Right forelimb (tissue), 1 donor: ENCODE data around the gene ARL4D.
"Not testable (repeated sequence)": the region's sequence is repeated elsewhere in the genome, so short reads cannot be mapped to it uniquely, and the experiment has no call there.

ENCODE experiments used
- DNase-seq: peaks from one replicate; pipeline ENCODE4 v3.0.0-alpha.2; 2018

Gene ARL4D

GRCh38 chr17:43398724-43399595 lies at the start of gene ARL4D:
Gene ARL4D, plus strand, starts transcription at chr17:43398993. Its CDS starts 740 bp downstream, at chr17:43399733.
- peak; percentile 90 for DNase-seq

- no peak for DNase-seq
These were observed 49.7 kb upstream of the ARL4D start for GRCh38 chr17:43349142-43349541.

- no peak for DNase-seq
These were observed 47.9 kb upstream of the ARL4D start for GRCh38 chr17:43350888-43351361.

DNA sequence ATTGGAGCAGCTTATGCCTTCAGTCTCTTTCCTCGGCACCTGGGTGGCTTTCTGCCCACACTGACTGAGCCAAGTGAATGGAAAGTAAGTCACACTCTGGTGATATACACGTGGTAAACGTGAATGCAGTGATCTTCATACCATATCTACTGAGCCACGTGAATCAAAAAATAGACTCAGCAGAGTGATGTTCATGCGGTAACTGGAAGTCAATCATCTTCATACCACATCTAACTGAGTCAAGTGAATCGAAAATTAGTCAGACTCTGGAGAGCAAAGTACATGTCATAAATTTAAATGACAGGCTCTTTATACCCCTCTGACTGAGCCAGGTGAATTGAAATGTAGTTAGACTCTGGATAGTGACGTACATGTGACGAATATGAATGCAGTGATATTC lies 47.1 kb upstream of the ARL4D start:
- DNase-seq = no peak

DNA sequence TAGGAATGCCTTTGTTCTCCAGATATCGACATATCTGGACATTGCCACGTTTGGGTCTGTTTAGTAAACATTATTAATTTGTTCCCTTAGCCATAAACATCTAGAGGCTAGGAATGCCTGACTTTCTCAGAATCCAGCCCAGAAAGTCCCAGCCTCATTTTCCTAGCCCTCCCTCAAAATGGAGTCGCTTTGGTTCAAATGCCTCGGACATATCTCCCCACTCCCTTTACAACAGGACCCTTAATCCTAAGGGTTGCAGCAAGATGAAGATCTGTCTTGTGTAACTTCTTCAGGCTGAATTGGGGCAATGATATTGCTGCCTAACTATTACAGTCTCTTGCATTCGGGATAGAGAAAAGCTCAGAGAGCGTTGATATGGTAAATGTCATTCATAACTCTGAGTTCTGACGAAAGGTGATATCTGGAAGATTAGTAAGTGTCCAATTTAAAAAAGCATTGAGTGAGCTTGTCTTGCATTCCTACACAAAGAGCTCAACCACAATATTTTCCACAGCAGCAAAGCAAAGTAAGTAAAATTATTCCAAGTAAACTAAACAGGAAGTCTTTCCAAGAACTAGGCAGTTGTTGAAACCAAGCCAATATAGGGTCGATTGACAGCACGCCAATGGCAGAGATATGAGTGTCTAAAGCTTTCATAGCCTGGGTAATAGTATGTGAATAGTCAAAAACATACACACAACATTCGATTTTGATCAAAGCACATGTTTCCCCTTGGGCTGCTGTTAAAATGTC lies 46.0 kb upstream of the ARL4D start:
- no peak for DNase-seq

- no peak for DNase-seq
These were observed 45.4 kb upstream of the ARL4D start for GRCh38 chr17:43353393-43353792.

GRCh38 chr17:43354371-43354770 lies 44.4 kb upstream of the ARL4D start:
- DNase-seq = no peak

- DNase-seq = no peak
These were observed 42.3 kb upstream of the ARL4D start for GRCh38 chr17:43356450-43356849.

DNA sequence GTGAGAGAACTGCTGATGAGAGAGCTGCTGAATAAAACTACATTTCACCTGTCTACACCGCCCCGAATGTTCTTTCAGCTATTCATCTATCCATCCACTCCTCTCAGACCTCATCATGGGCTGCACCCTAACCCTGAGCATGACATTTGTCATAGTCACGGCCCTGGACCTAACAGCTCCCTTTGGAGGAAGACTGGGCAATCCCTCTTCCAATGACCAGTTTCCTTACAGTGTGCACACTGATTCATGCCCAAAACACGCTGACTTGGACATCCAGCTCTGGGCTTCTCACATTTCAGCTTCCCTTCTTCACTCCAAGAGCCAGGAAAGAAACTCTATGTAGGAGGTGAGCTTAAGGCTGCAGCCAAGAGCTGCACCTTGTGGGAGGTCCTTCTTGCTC lies 41.8 kb upstream of the ARL4D start:
- peak; percentile 60 for DNase-seq

DNA sequence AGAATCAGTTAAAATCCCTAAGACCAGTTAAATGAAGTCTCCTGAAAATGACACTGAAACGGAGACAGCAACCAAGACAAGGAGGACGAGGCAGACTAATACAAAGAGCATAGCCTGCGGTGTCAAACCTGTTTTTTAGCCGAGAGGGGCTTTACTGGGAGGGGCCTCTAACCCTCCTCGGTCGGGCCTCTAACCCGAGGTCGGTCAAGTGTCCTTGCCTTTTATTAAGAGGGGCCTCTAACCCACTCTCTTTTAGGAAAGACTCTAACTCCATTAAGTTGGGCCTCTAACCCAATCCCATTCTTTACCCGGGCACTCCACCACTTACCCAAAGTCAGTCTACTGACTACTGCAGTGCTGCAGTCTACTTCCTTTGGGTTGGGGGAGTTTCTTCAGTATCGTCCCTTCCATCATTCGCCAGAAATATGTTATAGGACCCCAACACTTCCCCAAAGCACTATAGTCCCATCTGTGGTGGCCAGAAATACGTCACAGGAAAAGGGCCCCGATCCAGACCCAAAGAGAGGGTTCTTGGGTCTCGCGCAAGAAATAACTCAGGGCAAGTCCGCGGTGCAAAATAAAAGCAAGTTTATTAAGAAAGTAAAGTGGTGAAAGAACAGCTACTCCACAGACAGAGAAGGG lies 39.2 kb upstream of the ARL4D start:
- DNase-seq = no peak

- DNase-seq = peak; percentile 73
These were observed 38.4 kb upstream of the ARL4D start for GRCh38 chr17:43360376-43360738.

DNA sequence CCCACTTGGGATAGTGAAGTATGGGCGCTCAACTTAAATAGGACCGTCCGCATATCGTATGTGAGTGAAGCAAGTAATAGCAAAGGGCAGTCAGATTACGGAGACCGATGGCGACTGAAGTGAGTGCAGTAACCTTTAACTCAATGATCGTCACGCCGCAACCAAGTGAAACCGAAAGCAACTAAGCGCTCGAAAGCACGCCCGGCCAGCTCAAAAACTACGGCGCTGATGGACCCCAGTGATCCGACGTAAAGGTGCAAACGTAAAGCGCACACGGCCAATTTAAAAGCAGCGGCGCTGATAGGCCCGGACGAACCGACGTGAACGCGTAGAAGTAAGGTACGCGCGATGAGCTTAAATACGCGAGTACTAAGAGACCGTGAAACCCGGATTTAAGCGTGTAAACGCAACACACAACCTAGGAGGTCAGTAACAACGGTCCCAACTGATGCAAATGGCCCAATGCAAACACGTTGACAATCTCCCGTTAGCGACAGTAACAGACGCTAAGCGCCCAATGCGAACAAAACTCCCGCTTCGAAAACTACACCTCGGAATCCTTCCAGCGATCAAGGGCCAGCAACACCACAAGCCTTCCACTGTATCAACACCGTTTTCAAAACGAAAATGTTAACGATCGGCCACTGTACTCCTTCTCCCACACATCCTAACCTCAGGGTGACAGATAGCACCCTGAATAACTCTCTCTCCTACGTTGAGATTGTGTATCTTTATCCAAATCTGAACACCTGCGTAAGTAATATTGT lies 37.9 kb upstream of the ARL4D start:
- peak; percentile 91 for DNase-seq

- no peak for DNase-seq
These were observed 35.4 kb upstream of the ARL4D start for GRCh38 chr17:43363181-43363925.

- no peak for DNase-seq
These were observed 34.9 kb upstream of the ARL4D start for GRCh38 chr17:43363926-43364285.

DNA sequence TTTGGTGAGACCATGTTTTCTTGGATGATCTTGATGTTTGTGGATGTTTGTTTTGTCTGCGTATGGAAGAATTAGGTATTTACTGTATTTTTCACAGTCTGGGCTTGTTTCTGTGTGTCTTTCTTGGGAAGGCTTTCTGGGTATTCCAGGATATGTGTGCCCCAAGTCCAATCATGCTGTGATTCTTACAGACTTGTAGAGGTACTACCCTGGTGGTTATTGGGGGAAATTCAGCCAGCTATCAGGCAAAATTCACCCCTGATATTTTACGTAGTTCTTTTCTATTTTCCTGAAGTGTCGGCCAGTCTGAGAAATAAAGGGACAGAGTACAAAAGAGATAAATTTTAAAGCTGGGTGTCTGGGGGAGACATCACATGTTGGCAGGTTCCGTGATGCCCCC lies 33.4 kb upstream of the ARL4D start:
- no peak for DNase-seq

DNA sequence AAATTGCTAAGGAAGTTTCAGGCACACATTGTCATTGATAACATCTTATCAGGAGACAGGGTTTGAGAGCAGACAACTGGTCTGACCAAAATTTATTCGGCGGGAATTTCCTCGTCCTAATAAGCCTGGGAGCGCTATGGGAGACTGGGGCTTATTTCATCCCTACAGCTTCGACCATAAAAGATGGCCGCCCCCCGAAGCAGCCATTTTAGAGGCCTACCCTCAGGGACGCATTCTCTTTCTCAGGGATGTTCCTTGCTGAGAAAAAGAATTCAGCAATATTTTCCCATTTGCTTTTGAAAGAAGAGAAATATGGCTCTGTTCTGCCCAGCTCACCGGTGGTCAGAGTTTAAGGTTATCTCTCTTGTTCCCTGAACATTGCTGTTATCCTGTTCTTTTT lies 32.9 kb upstream of the ARL4D start:
- DNase-seq = not testable (repeated sequence)

DNA sequence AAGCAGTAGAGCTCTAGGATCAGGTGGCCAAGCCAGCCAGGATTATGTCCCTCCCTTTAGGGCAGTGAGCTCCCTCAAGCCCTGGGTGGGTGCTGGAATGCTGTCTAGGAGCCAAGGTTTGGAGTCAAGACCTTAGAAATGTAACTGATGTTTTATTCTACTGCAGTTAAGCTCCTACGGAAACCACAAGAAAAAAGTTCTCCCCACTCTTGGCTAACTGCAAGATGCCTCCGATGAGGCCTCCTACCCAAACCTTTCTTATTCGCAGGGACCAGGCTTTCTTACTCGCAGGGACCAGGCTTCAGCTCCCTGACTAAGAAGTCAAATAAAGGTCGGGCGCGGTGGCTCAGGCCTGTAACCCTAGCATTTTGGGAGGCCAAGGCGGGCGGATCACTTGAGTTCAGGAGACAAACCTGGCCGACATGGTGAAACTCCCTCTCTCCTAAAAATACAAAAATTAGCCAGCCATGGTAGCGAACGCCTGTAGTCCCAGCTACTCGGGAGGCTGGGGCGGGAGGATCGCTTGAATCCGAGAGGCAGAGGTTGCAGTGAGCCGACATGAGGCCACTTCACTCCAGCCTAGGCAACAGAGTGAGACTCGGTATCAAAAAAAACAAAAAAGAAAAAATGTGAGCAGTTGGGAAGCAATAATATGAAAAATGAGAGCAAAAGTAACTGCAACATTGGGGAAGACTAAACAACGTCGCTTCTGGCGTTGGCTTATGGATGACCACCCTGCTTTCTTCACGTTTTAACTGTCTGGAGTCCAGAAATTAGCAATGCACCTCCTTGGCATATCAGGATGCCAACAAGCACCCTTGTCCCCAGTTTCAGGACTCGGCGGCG lies 31.7 kb upstream of the ARL4D start:
- no peak for DNase-seq

- no peak for DNase-seq
These were observed 31.0 kb upstream of the ARL4D start for GRCh38 chr17:43367737-43368242.

DNA sequence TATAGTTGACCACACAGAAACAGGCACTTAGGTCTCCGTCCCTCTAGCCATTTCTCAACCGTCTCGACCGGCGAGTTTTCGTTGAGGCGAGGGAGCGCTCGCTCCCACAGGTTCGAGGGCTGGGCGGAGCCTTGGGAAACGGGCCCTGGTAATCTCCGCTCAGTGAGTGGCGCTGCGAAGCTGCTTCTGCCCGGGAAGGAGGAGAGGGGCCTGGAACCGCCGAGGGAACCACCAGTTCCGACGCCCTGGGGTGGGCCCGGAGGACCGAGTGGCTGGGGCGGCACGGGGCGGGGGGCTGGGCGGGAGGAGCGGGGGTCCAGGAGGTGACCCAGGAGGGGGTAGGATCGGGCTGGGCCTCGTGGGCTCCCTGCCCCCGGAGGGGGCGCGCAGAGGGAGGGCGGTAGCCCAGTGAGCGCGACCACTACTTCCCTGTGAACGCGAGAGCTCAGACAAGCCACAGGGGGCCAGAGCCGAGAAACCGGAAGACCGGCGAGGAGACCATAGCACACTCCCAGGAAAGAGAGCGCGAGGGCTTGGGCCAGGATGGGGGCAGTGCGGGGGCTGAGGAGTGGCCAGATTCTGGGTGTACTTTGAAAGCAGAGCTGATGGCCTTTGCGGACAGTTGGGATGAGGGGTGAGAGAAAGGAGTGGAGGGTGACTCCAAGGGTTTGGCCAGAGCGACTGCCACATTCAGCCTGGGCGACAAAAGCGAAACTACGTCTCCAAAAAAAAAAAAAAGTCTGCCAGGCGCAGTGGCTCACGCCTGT lies 29.9 kb upstream of the ARL4D start:
- DNase-seq = peak; percentile 91

DNA sequence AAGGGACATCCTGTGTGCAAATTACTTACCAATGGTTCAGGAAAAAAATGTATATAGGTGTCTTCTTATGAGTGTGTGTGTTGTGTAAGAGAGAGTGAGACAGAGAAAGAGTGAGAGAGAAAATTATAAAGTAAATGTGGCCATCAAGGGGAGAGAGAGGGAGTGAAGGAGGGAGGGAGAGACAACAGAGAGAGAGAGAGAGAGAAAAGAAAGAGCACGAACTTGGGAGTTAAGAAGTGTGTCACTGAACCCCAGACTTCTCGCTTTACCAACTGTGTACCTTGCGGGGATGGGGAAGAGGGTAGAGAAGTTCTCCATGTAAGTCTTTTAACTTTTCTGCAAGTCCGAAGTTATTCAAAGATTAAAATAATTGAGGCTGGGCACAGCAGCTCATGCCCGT lies 28.8 kb upstream of the ARL4D start:
- DNase-seq = no peak
